Subcutaneous preadipocyte (primary cell): ENCODE results near the gene SIRPG. TPM values are rescaled to one million over a fixed set of nuclear protein-coding genes. Genes with fewer than 3 reads are reported as not detected.

Experiments
- small RNA-seq: library from RNA; depleted of rRNA; stranded (forward); fragments of <200 nt; gene quantifications from one replicate; pipeline ENCODE3, GENCODE V24; 2012
- total RNA-seq: library from RNA; depleted of rRNA; stranded (reverse); fragments of >200 nt; gene quantifications from 2 replicates; pipeline ENCODE4 v1.2.3, GENCODE V29; 2012

Gene SIRPG
- not detected in 2 replicates for total RNA-seq

DNA sequence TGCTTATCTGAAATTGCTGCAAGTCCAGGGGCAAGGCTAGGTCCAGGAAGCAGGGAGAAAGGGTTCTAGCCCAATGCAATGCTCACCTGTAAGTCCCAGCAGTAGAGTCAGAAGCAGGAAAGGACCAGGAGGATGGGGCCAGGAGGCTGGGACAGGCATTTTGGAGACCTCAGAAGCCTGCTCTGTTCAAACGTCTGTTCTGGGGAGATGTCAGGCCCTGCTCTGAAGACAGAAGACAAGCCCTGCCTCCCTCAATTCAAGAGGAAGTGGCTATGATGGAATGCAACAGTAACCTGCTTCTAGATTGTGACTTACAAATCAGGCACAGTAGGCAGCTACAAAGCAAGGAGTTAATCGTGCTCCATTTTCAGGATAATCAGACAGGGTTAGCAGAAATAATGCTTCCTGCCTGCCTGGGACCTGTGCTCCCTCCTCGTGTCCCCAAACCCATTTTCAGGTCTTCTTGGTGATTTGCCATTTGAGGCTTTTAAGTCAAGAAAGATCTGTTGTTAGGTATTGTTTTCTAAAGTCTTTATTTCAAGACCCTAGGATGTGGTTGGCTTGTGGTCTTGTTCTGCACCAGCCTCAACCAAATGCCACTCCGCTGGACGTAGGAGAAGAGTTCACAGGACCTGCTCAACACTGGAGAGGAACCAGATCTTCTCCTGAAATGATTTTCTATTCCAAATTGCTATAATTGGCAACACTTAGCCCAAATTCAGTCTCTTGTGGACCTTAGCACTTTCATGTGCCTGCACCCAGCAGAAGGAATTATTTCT lies at the start of gene SIRPG:
Gene SIRPG, minus strand, starts transcription at position 224 of the 779 bp plus-strand sequence. Its CDS starts 65 bp downstream, at position 159.

DNA sequence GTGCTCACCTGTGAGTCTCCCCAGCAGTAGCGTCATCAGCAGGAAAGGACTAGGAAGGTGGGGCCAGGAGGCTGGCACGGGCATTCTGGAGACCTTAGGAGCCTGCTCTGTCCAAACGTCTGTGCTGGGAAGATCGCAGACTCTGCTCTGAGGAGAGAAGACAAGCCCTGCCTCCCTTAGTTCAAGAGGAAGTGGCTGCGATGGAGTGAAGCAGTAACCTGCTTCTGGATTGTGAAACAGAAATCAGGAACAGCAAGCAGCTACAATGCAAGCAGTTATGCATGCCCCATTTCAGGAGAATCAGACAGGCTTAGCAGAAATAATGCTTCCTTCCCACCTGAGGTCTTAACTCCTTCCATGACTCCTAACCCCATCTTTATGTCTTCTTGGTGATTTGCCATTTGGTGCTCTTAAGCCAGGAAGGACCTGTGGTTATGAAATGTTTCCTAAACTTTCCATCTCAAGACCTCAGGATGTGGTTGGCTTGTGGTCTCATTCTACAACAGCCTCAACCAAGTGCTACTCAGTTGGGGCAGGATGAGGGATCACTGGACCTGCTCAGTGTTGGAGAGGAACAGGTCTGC lies 37.6 kb downstream of the SIRPG start, which contains the start of gene SIRPB1:
Gene SIRPB1, minus strand, starts transcription at position 149 of the 584 bp plus-strand sequence. Its CDS starts 65 bp downstream, at position 84.

Small RNA genes within 50 kb of the gene (small RNA-seq; reads per million reads assigned to genes)
- not detected for gene AL109809.3
- not detected for gene RN7SL561P

Other genes with a start within 250 kb of the SIRPG start
- gene NSFL1C, start 190.9 kb downstream of the SIRPG start, total RNA-seq: 15.8 and 22.0 TPM in 2 replicates
- not detected in 2 replicates for gene SIRPB2, start 166.4 kb downstream of the SIRPG start, total RNA-seq
- gene SIRPD, start 100.1 kb downstream of the SIRPG start, total RNA-seq: not detected in 2 replicates
- 0.37 and 0.39 TPM in 2 replicates for gene SIRPB1, start 37.8 kb downstream of the SIRPG start, total RNA-seq
- gene SIRPA, start 237.6 kb upstream of the SIRPG start, total RNA-seq: 8.0 and 9.2 TPM in 2 replicates